Activated CD4-positive, alpha-beta memory T cell treated with anti-CD3 and anti-CD28 coated beads, Interleukin-2, amount 10 ng/mL, durations not matched to agents 7 days and 5 days (primary cell): ENCODE measurements around the gene C1QTNF7. TPM values are rescaled to one million over a fixed set of nuclear protein-coding genes. Genes with fewer than 3 reads are reported as not detected.

Experiments
- CTCF ChIA-PET: fragments of 350-600 bp; sonication (Branson Sonifier 250); formaldehyde crosslinking; loops from one replicate; lab custom pipeline; 2021; ENCODE audit warnings: antibody characterized with exemption, inconsistent platforms; lab: Charles Lee
- POLR2A ChIA-PET: fragments of 350-600 bp; sonication (Branson Sonifier 250); formaldehyde crosslinking; loops from one replicate; lab custom pipeline; 2021; ENCODE audit warnings: antibody characterized with exemption; lab: Charles Lee
- DNase-seq: peaks from one replicate; pipeline ENCODE4 v3.0.0-alpha.2; 2020
- H3K27ac Mint-ChIP-seq: one replicate; pipeline ENCODE4 v1.8.0; 2021; ENCODE audit warnings: mild to moderate bottlenecking, mixed read lengths
- H3K27me3 Mint-ChIP-seq: one replicate; pipeline ENCODE4 v1.8.0; 2021; ENCODE audit warnings: mixed read lengths
- H3K36me3 Mint-ChIP-seq: one replicate; pipeline ENCODE4 v1.8.0; 2021; ENCODE audit warnings: low read depth, mixed read lengths
- H3K4me1 Mint-ChIP-seq: one replicate; pipeline ENCODE4 v1.8.0; 2021; ENCODE audit warnings: mixed read lengths
- H3K4me3 Mint-ChIP-seq: one replicate; pipeline ENCODE4 v1.8.0; 2021; ENCODE audit warnings: mild to moderate bottlenecking, mixed read lengths
- H3K9me3 Mint-ChIP-seq: one replicate; pipeline ENCODE4 v1.8.0; 2021; ENCODE audit warnings: mixed read lengths
- total RNA-seq, 2 experiments: library from RNA; stranded (reverse); gene quantifications; one replicate each; pipeline ENCODE4 v1.2.3, GENCODE V29; 2021

C1QTNF7 gene
- total RNA-seq, 2 experiments from 2014 or later, result not detected

DNA sequence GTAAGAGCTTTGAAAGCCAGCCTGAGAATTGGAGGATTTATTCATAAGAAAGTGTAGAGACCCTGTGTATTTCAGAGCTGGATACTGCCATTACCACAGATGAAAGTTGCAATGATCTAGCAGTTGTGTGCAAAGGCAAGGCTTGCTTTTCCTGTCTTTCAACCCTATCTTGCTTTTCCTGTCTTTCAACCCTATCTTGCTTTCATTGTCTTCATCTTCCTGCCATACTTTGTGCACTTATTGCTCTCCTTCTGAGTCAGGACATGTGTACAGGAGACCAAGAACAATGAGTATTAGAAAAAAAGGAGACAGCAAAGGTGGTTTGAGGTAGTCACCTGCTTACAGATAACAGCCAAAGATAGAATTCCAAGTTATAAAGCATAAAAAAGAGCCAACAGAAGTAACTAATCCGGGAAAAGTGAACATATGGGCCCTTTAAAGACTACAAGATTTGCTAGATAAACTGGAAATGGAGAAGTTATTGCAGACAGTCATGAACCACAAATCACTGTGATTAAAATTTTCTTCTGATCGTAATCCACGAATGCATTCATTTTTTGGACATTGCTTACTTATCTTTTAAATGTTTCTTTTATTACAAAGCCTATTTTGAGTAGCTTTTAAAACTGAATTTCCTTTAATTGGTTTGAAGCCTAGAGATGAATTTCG is 17.2 kb downstream of the C1QTNF7 start:
- ChIA-PET CTCF (interaction anchor here (1.7 kb wide), 1 partner anchor 12 kb away, joined by 4 read pairs; no protein-coding TSS in a partner anchor), POLR2A (no interaction called here)
- H3K27ac Mint-ChIP-seq, result no peak overlapping the region
- no peaks in the 10 kb centered on the region for H3K27me3 Mint-ChIP-seq
- H3K4me3 Mint-ChIP-seq, result no peak overlapping the region
- DNase-seq, result no peak
- no peaks in the 10 kb centered on the region for H3K36me3 Mint-ChIP-seq
- no peaks in the 10 kb centered on the region for H3K4me1 Mint-ChIP-seq
- no peaks in the 10 kb centered on the region for H3K9me3 Mint-ChIP-seq

DNA sequence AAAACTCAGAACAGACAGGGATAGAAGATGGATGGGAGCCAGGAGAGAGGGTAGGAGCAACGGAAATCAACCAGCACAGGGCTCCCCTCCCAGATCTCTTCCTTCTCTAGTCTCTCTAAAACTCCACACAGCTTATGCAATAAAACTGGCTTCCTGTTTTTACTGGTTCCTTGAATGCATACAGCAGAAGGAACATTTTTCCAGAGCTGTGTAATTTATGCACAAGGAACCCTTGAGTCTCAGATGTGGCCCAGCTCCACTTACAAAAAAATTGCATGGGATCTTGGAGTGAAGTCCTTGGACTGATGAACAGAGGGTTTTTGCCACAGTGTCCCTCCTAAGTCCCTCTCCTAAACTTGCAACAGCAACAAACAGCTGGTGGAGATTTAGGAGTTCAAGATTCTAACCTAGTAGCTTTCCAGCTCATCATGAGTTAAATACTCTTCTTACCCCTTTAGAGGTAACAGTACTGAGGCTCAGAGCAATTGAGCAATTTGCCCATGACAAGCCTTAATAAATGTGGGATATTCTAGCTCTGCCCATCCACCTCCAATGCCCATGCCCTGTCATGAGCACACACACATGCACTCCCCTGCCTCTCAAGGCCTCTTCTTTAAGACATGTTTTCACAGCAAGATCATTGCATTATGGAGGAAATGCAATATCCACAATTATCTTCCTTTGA is 23.5 kb downstream of the C1QTNF7 start:
- Mint-ChIP-seq H3K27ac (no peak overlapping the region), H3K9me3 (no peaks in the 10 kb centered on the region), H3K4me1 (no peaks in the 10 kb centered on the region), H3K36me3 (no peaks in the 10 kb centered on the region), H3K4me3 (no peak overlapping the region), H3K27me3 (no peaks in the 10 kb centered on the region)
- DNase-seq, result no peak
- ChIA-PET POLR2A (no interaction called here), CTCF (interaction anchor here (0.6 kb wide), 1 partner anchor 224 kb away, joined by 3 read pairs; no protein-coding TSS in a partner anchor)

DNA sequence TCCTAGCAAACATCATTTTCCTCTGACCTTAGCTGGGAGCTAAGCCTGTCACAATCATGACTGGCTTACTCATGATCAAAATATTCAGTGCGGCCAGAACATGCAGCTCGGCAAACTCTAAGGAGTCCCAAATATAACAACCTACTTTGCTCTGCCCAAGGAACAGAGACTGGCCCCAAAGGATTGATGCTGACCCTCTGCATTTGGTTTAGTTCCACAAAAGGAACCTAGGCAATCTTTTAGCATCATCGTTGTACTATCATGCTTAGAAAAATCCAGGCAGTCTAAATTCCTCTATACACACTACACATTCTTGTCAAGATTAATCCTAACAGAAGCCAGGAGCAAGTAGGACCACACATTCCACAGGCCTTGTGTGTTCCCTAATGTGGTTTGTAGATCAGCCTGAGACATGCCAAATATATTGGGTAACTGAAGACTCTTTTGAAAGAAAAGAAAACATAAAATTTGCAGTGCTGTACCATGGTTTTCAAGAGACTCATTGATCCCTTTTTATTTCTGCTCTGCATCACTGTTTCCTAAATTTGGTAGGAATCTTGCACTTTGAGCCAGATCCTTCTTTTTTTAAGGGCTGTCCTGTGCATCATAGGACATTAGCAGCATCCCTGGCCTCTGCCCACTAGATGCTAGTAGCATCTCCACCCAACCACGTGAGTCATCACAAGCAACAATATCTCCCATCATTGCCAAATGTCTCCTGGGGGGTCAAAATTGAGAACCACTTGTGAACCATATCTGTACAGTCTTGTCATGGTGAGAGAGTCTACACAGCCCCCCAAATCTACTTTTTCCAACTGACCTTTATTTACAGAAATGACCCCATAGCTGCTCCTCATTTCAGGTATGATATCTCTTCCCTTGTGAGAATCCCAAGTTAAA is 24.3 kb downstream of the C1QTNF7 start:
- POLR2A ChIA-PET, result no interaction called here
- H3K27me3 Mint-ChIP-seq, result no peaks in the 10 kb centered on the region
- H3K9me3 Mint-ChIP-seq, result no peaks in the 10 kb centered on the region
- no peak for DNase-seq
- no peaks in the 10 kb centered on the region for H3K4me1 Mint-ChIP-seq
- no peak overlapping the region for H3K27ac Mint-ChIP-seq
- CTCF ChIA-PET, result interaction anchor here (0.6 kb wide), 1 partner anchor 224 kb away, joined by 3 read pairs; no protein-coding TSS in a partner anchor
- no peak overlapping the region for H3K4me3 Mint-ChIP-seq
- no peaks in the 10 kb centered on the region for H3K36me3 Mint-ChIP-seq

DNA sequence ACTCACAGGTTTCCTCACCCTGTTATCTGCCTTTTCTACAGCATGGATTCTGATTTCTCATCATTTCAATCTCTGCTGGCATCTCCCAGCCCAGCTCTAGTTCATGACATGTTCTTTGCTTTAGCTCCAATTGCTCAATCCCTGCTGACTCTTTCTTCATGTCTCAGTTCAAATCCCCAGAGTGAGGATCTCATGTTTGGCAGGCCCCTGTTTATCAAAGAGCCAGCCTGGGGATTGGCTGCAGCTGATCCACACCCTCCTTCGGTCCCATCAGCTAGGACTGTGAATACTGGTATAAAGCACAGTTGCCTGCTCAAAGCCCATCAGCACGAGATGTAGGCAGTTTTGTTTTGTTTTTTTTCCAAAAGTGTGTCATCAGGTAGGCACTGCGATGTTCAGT is 27.5 kb downstream of the C1QTNF7 start:
- ChIA-PET POLR2A (no interaction called here), CTCF (interaction anchor here (1.2 kb wide), 1 partner anchor 15 kb away, joined by 3 read pairs; the partner anchor contains the start of gene CC2D2A)
- H3K36me3 Mint-ChIP-seq, result no peaks in the 10 kb centered on the region
- no peak overlapping the region for H3K27ac Mint-ChIP-seq
- DNase-seq, result no peak
- H3K27me3 Mint-ChIP-seq, result peaks cover 8% of the 10 kb centered on the region
- H3K9me3 Mint-ChIP-seq, result no peaks in the 10 kb centered on the region
- H3K4me1 Mint-ChIP-seq, result no peaks in the 10 kb centered on the region
- H3K4me3 Mint-ChIP-seq, result no peak overlapping the region

DNA sequence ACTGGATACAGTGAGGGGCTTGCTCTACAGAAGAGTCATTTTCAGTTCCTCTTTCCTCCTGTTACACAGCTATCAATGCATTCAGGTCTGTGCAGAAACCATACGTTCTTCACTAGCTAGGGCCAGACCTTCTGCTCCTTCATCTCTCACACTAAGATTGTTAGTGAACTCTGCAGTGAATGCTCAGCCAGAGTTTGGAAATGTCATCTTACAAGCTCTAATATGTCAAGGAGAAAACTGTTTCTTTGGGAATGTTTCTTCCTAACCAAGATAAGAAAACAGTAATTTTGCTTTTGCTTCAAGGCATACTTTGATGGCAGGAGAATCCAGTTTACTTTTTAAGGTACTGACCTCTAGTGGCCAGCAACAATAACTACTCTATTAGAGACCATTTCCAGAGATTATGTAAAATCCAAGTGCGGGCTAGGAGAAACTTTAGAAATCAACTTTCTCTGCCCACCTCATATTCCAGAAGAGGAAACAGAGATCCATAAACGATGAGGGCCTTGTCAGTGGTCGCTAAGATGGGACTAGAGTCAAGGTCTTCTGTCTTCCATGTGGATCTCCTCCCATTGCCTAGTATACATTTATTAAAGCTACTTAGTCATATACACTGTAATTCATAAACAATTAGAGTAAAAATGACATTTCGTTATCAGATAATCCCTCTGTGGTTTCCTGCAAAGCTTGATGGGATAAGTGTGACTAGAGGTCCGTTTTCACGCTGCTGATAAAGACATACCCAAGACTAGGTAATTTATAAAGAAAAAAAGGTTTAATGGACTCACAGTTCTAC is 29.8 kb downstream of the C1QTNF7 start:
- ChIA-PET CTCF (interaction anchor here (0.7 to 3.7 kb wide), 15 partner anchors 13 to 1801 kb away, joined by 3 to 24 read pairs (median 3); partner anchors contain the start of gene CC2D2A), POLR2A (no interaction called here)

DNA sequence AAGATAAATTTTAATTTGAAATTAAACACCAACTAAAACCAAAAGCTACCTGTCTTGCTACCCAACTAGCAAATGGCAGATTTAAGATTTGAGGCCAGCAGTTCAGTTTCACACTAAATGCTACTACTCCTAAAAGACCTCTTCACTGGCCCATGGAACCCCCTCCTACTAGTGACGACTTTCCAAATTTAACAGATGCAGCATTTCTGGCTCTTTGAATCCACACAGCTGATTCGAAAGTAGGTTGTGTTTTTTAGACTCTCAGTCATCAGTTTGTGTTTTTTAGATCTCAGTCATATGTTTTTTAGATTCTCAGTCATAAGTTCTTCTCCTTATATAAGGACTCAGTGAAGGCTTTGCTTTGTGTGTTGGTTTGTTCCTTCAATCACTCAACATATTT is 30.8 kb downstream of the C1QTNF7 start:
- H3K27ac Mint-ChIP-seq, result no peak overlapping the region
- POLR2A ChIA-PET, result no interaction called here

More for the DNA sequence above, 29.8 kb downstream of the C1QTNF7 start:
- Mint-ChIP-seq H3K27ac (no peak overlapping the region), H3K4me3 (no peak overlapping the region), H3K27me3 (peaks cover 12% of the 10 kb centered on the region), H3K4me1 (no peaks in the 10 kb centered on the region), H3K36me3 (no peaks in the 10 kb centered on the region), H3K9me3 (no peaks in the 10 kb centered on the region)
- no peak for DNase-seq

DNA sequence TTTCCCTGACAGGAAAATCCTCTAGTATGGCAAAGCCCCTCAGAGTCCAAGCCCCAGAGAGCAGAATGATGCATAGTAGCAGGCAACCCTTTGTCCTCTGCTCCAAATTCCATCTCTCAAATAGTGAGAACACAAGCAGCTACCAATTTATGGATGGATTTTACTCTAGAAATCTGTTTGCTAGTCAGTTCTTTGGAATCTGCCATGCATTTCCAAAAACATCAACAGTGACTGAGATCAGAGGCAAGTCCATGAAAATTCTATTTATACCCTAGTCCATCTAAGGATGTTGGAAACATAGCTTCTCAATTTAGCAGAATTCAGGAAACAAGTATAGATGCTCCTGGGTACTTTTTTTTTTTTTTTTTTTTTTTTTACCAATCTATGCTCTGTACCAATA is 31.9 kb downstream of the C1QTNF7 start:
- no peak overlapping the region for H3K27ac Mint-ChIP-seq
- no peak overlapping the region for H3K4me3 Mint-ChIP-seq
- H3K4me1 Mint-ChIP-seq, result no peaks in the 10 kb centered on the region
- POLR2A ChIA-PET, result no interaction called here
- no peaks in the 10 kb centered on the region for H3K9me3 Mint-ChIP-seq
- CTCF ChIA-PET, result interaction anchor here (1.0 to 3.7 kb wide), 4 partner anchors 10 to 227 kb away, joined by 3 to 24 read pairs (median 11); no protein-coding TSS in a partner anchor
- DNase-seq, result no peak
- peaks cover 12% of the 10 kb centered on the region for H3K27me3 Mint-ChIP-seq
- H3K36me3 Mint-ChIP-seq, result no peaks in the 10 kb centered on the region

More for the DNA sequence above, 30.8 kb downstream of the C1QTNF7 start:
- CTCF ChIA-PET, result interaction anchor here (2.1 to 3.7 kb wide), 4 partner anchors 12 to 226 kb away, joined by 15 to 24 read pairs (median 18); partner anchors contain the start of gene CC2D2A
- H3K36me3 Mint-ChIP-seq, result no peaks in the 10 kb centered on the region
- H3K4me3 Mint-ChIP-seq, result no peak overlapping the region
- peaks cover 12% of the 10 kb centered on the region for H3K27me3 Mint-ChIP-seq
- no peaks in the 10 kb centered on the region for H3K9me3 Mint-ChIP-seq
- no peaks in the 10 kb centered on the region for H3K4me1 Mint-ChIP-seq
- DNase-seq, result no peak

DNA sequence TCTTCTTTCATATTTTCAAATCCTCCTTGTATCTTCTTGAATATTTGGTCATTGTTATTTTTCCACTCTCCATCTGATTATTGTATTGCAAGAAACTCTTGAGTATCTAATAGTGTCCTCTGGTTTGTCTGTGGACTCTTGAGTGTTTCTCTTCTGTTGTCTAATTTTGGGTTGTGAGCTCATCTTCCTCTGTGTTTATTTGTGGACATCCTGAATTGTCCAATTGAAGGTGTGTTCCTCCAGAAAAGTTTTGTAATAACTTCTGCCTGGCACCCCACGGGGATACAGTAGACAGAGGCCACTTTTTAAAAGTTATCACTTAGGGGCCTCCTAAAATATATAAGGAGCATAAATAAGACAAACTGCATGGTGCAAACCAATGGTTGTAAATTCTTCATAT is 38.8 kb downstream of the C1QTNF7 start:
- peaks cover 10% of the 10 kb centered on the region for H3K27me3 Mint-ChIP-seq
- no peak overlapping the region for H3K27ac Mint-ChIP-seq
- no peak overlapping the region for H3K4me3 Mint-ChIP-seq
- no peak for DNase-seq
- H3K36me3 Mint-ChIP-seq, result no peaks in the 10 kb centered on the region
- no peaks in the 10 kb centered on the region for H3K9me3 Mint-ChIP-seq
- POLR2A ChIA-PET, result no interaction called here
- CTCF ChIA-PET, result no interaction called here
- H3K4me1 Mint-ChIP-seq, result peaks cover 8% of the 10 kb centered on the region

DNA sequence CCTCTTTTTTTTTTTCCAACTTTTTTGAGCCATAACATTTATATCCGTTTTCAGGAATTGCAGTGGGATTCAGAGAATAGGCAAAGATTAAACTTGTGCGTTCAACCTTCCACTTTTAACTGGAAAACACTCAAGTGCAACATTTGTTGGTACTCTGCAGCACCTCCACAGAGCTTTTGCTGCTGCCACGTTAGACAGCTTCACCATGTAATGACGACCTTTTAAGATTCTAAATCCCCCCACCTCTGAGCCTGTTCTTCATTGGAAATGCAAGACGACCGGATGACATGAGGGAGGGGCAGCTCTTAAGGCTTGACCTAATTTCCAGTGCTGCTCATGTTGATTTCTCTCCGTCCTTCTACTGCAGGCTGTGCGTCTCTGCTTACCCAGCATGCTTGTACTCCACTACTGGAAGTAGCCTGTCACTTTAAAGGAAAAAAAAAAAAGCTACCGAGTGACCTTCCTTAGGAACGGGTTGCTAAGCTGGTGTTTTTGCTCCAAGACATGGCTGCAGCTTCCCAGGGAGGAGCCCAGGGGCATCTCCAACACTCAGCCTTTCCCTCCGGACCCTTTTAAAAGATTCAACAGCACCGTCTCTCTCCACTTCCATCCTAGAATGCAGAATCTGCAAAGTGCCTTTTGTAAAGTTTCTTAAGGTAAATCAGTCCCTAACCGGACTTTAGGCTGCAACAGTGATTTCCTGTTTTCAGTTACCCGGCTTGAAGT is 41.7 kb downstream of the C1QTNF7 start, which contains the start of gene CC2D2A:
Gene CC2D2A, plus strand, starts transcription at position 481 of the 726 bp plus-strand sequence. CDS start 6,051 bp downstream, outside the sequence.
- POLR2A ChIA-PET, result interaction anchor here (1.1 kb wide), 1 partner anchor 185 kb away, joined by 5 read pairs; no protein-coding TSS in a partner anchor
- peaks cover 8% of the 10 kb centered on the region for H3K4me1 Mint-ChIP-seq
- no peaks in the 10 kb centered on the region for H3K9me3 Mint-ChIP-seq
- no peaks in the 10 kb centered on the region for H3K36me3 Mint-ChIP-seq
- no peak within 1 kb of the TSS for H3K27ac Mint-ChIP-seq
- no peak for DNase-seq
- CTCF ChIA-PET, result interaction anchor here (0.9 to 3.0 kb wide), 5 partner anchors 8 to 180 kb away, joined by 3 to 19 read pairs (median 6); no protein-coding TSS in a partner anchor
- peaks cover 10% of the 10 kb centered on the region for H3K27me3 Mint-ChIP-seq
- no peak within 1 kb of the TSS for H3K4me3 Mint-ChIP-seq

DNA sequence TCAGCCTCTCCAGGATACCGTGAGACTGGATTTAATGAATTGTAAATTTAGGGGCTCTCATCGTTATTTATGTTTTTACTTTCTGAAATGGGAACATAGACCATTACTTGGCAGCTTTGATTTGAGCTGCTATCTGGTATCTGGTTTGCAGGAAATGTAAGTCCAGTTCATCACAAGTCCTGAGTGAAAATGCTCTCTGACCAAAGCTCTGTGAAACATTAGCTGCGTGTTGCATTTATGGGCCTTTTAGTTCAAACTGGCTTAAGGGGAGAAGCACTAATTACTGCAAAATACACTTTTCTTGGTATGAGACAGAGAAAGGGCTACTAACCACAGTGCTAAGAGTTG is 42.3 kb downstream of the C1QTNF7 start:
- peaks cover 8% of the 10 kb centered on the region for H3K4me1 Mint-ChIP-seq
- POLR2A ChIA-PET, result interaction anchor here (1.1 kb wide), 1 partner anchor 184 kb away, joined by 5 read pairs; no protein-coding TSS in a partner anchor
- no peaks in the 10 kb centered on the region for H3K9me3 Mint-ChIP-seq
- H3K36me3 Mint-ChIP-seq, result no peaks in the 10 kb centered on the region
- no peak overlapping the region for H3K27ac Mint-ChIP-seq
- CTCF ChIA-PET, result interaction anchor here (0.9 to 3.0 kb wide), 7 partner anchors 9 to 486 kb away, joined by 3 to 19 read pairs (median 5); no protein-coding TSS in a partner anchor
- no peak for DNase-seq
- H3K4me3 Mint-ChIP-seq, result no peak overlapping the region
- peaks cover 10% of the 10 kb centered on the region for H3K27me3 Mint-ChIP-seq

DNA sequence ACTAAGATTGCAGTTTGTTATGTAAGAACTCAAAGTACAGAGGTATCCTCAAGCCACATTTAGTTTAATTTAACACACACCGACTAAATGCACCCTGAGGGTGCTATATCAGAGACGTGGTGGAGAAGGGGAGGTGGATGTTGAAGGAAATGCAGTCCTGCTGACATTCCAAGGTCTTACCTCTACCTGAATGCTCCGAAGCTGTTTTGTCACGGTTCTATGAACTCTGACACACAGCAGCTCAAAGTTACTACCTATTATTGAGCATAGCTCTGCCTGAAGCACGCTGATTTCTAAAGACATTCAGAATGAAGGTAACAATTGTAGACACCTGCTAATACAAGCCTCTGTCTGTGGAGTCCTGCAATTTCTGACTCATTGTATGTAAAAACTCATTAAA is 48.6 kb downstream of the C1QTNF7 start:
- Mint-ChIP-seq H3K36me3 (no peaks in the 10 kb centered on the region), H3K9me3 (no peaks in the 10 kb centered on the region), H3K4me3 (no peak overlapping the region), H3K27me3 (no peaks in the 10 kb centered on the region), H3K27ac (no peak overlapping the region), H3K4me1 (no peaks in the 10 kb centered on the region)
- CTCF ChIA-PET, result interaction anchor here (1.1 kb wide), 1 partner anchor 11 kb away, joined by 4 read pairs; no protein-coding TSS in a partner anchor
- POLR2A ChIA-PET, result no interaction called here
- no peak for DNase-seq
